K562 (cell line): ENCODE data around the gene ARHGDIA. TPM values are rescaled to one million over a fixed set of nuclear protein-coding genes. Genes with fewer than 3 reads are reported as not detected.
A peak's percentile ranks its signal among the peaks of the same experiment; 100 is the strongest.

ENCODE experiments used
- ATF1 ChIP-seq, 2 experiments: fragments of 450-650 bp in 1 of 2; IDR thresholded peaks; 2 replicates each; pipeline ENCODE4 v1.6.1; 2016; ENCODE audit warnings: missing compliant biosample characterization in 1 of 2, missing genetic modification characterization in 1 of 2
- DDX20 ChIP-seq: fragments of 450-650 bp; IDR thresholded peaks from 2 replicates; pipeline ENCODE4 v1.6.1; 2016; ENCODE audit warnings: missing genetic modification characterization, low read depth, mild to moderate bottlenecking, missing compliant biosample characterization, moderate library complexity
- JUNB ChIP-seq: fragments of 450-650 bp; formaldehyde crosslinking; conservative IDR thresholded peaks from 2 replicates; pipeline ENCODE4 v1.4.0; 2020; ENCODE audit warnings: mild to moderate bottlenecking
- KDM5B ChIP-seq: fragments of 200-600 bp; sonication (generic); IDR thresholded peaks from 2 replicates; pipeline ENCODE4 v1.6.1; 2012; ENCODE audit warnings: low read depth, mild to moderate bottlenecking, moderate library complexity, low read length, control low read depth, inconsistent platforms; ENCODE audit not compliant: insufficient replicate concordance
- KLF10 ChIP-seq: fragments of 250-450 bp; sonication (Bioruptor Pico); IDR thresholded peaks from 2 replicates; pipeline ENCODE4 v1.6.1; 2021; ENCODE audit warnings: matching md5 sums
- POLR2A ChIP-seq: fragments of 450-650 bp; conservative IDR thresholded peaks from 2 replicates; pipeline ENCODE4 v1.6.1; 2016
- POLR2G ChIP-seq: fragments of 200-400 bp; formaldehyde crosslinking; IDR thresholded peaks from 2 replicates; pipeline ENCODE4 v1.6.1; 2017; ENCODE audit warnings: low read depth, mild to moderate bottlenecking, antibody characterized with exemption, low read length, moderate library complexity
- SAFB ChIP-seq: fragments of 200-400 bp; formaldehyde crosslinking; IDR thresholded peaks from 2 replicates; pipeline ENCODE4 v1.6.1; 2017; ENCODE audit warnings: low read depth, low read length, borderline replicate concordance
- SUPT5H ChIP-seq: fragments of 450-650 bp; IDR thresholded peaks from 2 replicates; pipeline ENCODE4 v1.6.1; 2016
- ZNF23 ChIP-seq: fragments of 250-450 bp; sonication (Bioruptor Pico); IDR thresholded peaks from 2 replicates; pipeline ENCODE4 v1.4.0; 2020; ENCODE audit warnings: mild to moderate bottlenecking
- ZNF384 ChIP-seq: IDR thresholded peaks from 2 replicates; pipeline ENCODE4 v1.6.1; 2012; ENCODE audit warnings: low read depth, low read length, improper control_type of control experiment
- ZSCAN29 ChIP-seq: fragments of 450-650 bp; IDR thresholded peaks from 2 replicates; pipeline ENCODE4 v1.6.1; 2017
- polyA plus RNA-seq, 8 experiments: library from polyadenylated mRNA; depleted of rRNA in 4 of 8; stranded (reverse) in 5 of 8; unstranded in 3 of 8; fragments of >200 nt; fragmentation: Nextera tagmentation in 2 of 8; fragmentation: Illumina TruSeq in 1 of 8; extraction: Ambion mirVana in 2 of 8; extraction: Trizol in 1 of 8; gene quantifications; 2 replicates each; pipeline versions ENCODE4 v1.2.1 to v1.2.3, GENCODE V29; 2011 to 2014; ENCODE audit warnings: inconsistent platforms in 1 of 8, missing spikeins in 1 of 8
- total RNA-seq, 7 experiments: library from RNA; depleted of rRNA in 6 of 7; stranded (reverse); fragments of >200 nt in 6 of 7; fragmentation: Illumina TruSeq in 2 of 7; extraction: Trizol in 2 of 7; gene quantifications; 2 replicates each; pipeline versions ENCODE4 v1.2.1 to v1.2.3, GENCODE V29; 2011 to 2021; ENCODE audit warnings: low replicate concordance in 1 of 7
- TF ChIP-seq, protein P1 (sequence below): fragments of 200-800 bp; sonication (Bioruptor generic); IDR thresholded peaks from 2 replicates; pipeline ENCODE4 v1.6.1; 2016; ENCODE audit warnings: missing genetic modification characterization, missing compliant biosample characterization
- TF ChIP-seq, protein P2 (sequence below): IDR thresholded peaks from 2 replicates; pipeline ENCODE4 v1.6.1; 2016; ENCODE audit warnings: missing genetic modification characterization, missing compliant biosample characterization
- TF ChIP-seq, protein P3 (sequence below): sonication (generic); formaldehyde crosslinking; IDR thresholded peaks from 2 replicates; pipeline ENCODE4 v1.8.0; 2022; ENCODE audit warnings: mild to moderate bottlenecking, missing genetic modification reagents
- TF ChIP-seq, protein P4 (sequence below): fragments of 250-450 bp; sonication (Bioruptor Pico); IDR thresholded peaks from 2 replicates; pipeline ENCODE4 v1.5.0; 2021; ENCODE audit warnings: mild to moderate bottlenecking, borderline replicate concordance

The ARHGDIA gene
- total and polyA plus RNA-seq, 9 of the 15 experiments (the other 6 are each of a cell fraction or from before 2014, with no cell fraction given), result 9.6 to 340 (median 97.6) TPM

DNA sequence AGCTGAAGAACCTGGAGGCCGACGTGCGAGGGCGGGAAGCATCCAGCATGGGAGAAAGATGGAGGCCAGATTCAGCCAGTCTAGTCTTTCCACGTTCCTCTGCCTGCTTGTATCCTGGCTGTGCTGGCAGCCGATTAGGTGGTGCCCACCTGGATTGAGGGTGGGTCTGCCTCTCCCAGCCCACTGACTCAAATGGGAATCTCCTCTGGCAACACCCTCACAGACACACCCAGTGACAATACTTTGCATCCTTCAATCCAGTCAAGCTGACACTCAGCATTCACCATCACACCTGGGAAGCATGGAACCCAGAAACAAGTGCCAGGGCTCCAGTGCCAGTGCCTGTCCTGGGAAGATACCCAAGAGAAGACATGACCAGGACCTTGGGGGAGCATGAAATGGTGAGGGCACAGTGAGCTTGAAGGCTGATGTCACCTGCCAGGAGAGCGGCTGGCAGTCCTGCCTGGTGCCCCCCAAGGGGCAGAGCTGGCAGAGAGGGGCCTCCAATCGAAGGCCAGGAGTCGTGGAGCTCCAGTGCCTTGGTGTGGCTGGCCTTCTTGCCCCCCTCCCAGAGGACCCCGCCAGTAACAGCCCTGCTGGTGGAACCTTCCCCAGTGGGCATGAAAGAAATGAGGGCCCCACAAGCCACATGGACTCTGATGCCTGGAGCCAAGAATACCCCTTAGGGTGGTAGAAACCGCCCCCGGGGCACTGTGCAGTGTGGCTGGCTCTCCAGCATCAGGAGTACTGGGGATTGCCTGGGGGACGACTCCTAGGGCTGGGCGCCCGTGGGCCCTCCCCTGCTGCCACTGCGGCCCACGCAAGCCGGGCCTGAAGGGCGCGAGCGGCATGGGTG lies 30.3 kb upstream of the ARHGDIA start (continued):
- TF ChIP-seq, protein P1, sequence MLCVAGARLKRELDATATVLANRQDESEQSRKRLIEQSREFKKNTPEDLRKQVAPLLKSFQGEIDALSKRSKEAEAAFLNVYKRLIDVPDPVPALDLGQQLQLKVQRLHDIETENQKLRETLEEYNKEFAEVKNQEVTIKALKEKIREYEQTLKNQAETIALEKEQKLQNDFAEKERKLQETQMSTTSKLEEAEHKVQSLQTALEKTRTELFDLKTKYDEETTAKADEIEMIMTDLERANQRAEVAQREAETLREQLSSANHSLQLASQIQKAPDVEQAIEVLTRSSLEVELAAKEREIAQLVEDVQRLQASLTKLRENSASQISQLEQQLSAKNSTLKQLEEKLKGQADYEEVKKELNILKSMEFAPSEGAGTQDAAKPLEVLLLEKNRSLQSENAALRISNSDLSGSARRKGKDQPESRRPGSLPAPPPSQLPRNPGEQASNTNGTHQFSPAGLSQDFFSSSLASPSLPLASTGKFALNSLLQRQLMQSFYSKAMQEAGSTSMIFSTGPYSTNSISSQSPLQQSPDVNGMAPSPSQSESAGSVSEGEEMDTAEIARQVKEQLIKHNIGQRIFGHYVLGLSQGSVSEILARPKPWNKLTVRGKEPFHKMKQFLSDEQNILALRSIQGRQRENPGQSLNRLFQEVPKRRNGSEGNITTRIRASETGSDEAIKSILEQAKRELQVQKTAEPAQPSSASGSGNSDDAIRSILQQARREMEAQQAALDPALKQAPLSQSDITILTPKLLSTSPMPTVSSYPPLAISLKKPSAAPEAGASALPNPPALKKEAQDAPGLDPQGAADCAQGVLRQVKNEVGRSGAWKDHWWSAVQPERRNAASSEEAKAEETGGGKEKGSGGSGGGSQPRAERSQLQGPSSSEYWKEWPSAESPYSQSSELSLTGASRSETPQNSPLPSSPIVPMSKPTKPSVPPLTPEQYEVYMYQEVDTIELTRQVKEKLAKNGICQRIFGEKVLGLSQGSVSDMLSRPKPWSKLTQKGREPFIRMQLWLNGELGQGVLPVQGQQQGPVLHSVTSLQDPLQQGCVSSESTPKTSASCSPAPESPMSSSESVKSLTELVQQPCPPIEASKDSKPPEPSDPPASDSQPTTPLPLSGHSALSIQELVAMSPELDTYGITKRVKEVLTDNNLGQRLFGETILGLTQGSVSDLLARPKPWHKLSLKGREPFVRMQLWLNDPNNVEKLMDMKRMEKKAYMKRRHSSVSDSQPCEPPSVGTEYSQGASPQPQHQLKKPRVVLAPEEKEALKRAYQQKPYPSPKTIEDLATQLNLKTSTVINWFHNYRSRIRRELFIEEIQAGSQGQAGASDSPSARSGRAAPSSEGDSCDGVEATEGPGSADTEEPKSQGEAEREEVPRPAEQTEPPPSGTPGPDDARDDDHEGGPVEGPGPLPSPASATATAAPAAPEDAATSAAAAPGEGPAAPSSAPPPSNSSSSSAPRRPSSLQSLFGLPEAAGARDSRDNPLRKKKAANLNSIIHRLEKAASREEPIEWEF (CRISPR knock-in tag), result no peak
- TF ChIP-seq, protein P2, sequence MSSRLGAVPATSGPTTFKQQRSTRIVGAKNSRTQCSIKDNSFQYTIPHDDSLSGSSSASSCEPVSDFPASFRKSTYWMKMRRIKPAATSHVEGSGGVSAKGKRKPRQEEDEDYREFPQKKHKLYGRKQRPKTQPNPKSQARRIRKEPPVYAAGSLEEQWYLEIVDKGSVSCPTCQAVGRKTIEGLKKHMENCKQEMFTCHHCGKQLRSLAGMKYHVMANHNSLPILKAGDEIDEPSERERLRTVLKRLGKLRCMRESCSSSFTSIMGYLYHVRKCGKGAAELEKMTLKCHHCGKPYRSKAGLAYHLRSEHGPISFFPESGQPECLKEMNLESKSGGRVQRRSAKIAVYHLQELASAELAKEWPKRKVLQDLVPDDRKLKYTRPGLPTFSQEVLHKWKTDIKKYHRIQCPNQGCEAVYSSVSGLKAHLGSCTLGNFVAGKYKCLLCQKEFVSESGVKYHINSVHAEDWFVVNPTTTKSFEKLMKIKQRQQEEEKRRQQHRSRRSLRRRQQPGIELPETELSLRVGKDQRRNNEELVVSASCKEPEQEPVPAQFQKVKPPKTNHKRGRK (tag), result no peak
- TF ChIP-seq KLF10 (CRISPR knock-in tag) (no peak), ZNF384 (no peak), POLR2A (peak; percentile 52), SUPT5H (peak; percentile 31; the same call in 1 of the 2 replicates), ZNF23 (CRISPR knock-in tag) (no peak), SAFB (0 out of 2 replicates have a peak, but pooled peaks have one; percentile 45), JUNB (CRISPR knock-in tag) (no peak), ZSCAN29 (no peak), POLR2G (peak; percentile 79), KDM5B (peak; percentile 36), DDX20 (tag) (no peak), ATF1 (CRISPR knock-in tag; IDR thresholded peaks at IDR 0.05) (no peak), ATF1 (tag; IDR thresholded peaks at IDR 0.05) (no peak)
- TF ChIP-seq, protein P3, sequence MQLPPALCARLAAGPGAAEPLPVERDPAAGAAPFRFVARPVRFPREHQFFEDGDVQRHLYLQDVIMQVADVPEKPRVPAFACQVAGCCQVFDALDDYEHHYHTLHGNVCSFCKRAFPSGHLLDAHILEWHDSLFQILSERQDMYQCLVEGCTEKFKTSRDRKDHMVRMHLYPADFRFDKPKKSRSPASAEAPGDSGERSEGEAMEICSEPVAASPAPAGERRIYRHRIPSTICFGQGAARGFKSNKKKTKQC, result no peak
- TF ChIP-seq, protein P4, sequence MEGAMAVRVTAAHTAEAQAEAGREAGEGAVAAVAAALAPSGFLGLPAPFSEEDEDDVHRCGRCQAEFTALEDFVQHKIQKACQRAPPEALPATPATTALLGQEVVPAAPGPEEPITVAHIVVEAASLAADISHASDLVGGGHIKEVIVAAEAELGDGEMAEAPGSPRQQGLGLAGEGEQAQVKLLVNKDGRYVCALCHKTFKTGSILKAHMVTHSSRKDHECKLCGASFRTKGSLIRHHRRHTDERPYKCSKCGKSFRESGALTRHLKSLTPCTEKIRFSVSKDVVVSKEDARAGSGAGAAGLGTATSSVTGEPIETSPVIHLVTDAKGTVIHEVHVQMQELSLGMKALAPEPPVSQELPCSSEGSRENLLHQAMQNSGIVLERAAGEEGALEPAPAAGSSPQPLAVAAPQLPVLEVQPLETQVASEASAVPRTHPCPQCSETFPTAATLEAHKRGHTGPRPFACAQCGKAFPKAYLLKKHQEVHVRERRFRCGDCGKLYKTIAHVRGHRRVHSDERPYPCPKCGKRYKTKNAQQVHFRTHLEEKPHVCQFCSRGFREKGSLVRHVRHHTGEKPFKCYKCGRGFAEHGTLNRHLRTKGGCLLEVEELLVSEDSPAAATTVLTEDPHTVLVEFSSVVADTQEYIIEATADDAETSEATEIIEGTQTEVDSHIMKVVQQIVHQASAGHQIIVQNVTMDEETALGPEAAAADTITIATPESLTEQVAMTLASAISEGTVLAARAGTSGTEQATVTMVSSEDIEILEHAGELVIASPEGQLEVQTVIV (CRISPR knock-in tag), result no peak
